Left lung (tissue), 10 donors: ENCODE measurements around the gene WWC2. TPM values are rescaled to one million over a fixed set of nuclear protein-coding genes. Genes with fewer than 3 reads are reported as not detected.

ENCODE experiments used
- ATAC-seq: fragments of 200-7000 bp; cut with Tn5 transposase; one replicate; pipeline ENCODE4 v1.9.1; 2020; ENCODE audit warnings: moderate library complexity
- DNase-seq, 4 donors: peaks; one replicate each; pipeline ENCODE4 v3.0.0-alpha.2; 2013 to 2020
- H3K27ac ChIP-seq, 2 donors: fragments of 200-600 bp; sonication (generic) in 1 of 2; one replicate each; pipeline versions ENCODE4 v1.5.0 to v1.8.0; 2020 to 2021
- H3K27me3 ChIP-seq, 2 donors: fragments of 200-600 bp; sonication (generic) in 1 of 2; one replicate each; pipeline versions ENCODE4 v1.5.0 to v1.8.0; 2020 to 2021
- H3K36me3 ChIP-seq, 2 donors: fragments of 200-600 bp; sonication (generic) in 1 of 2; one replicate each; pipeline versions ENCODE4 v1.5.0 to v1.8.0; 2020 to 2021
- H3K4me1 ChIP-seq, 2 donors: fragments of 200-600 bp; one replicate each; pipeline ENCODE4 v1.8.0; 2021
- H3K4me3 ChIP-seq, 2 donors: fragments of 200-600 bp; sonication (generic) in 1 of 2; one replicate each; pipeline versions ENCODE4 v1.5.0 to v1.8.0; 2020 to 2021; ENCODE audit warnings: mild to moderate bottlenecking in 1 of 2
- H3K9me3 ChIP-seq, 2 donors: fragments of 200-600 bp; sonication (generic) in 1 of 2; one replicate each; pipeline versions ENCODE4 v1.5.0 to v1.8.0; 2020 to 2021
- intact Hi-C, 2 donors: fragments of 100-400 bp; cut with DNase I; formaldehyde crosslinking; loops; one replicate each; pipeline versions ENCODE4 v1.11.2 to v1.14.2; 2022
- polyA plus RNA-seq, 6 donors: library from polyadenylated mRNA; unstranded; fragments of 120-200 nt; gene quantifications; one replicate each; pipeline ENCODE4 v1.2.1, GENCODE V29; 2013; ENCODE audit not compliant: insufficient read length in 6 of 6
- total RNA-seq, 2 donors: library from RNA; stranded (reverse); fragmentation: NEBNext Ultra II Directional; extraction: Animal tissue kit (Norgen Biotek cat#: 25700); gene quantifications; one replicate each; pipeline ENCODE4 v1.2.1, GENCODE V29; 2021
- TF ChIP-seq, protein P1 (sequence below), 2 donors: fragments of 200-600 bp; sonication (generic) in 1 of 2; IDR thresholded peaks; one replicate each; pipeline versions ENCODE4 v1.5.0 to v1.8.0; 2021; ENCODE audit warnings: antibody characterized with exemption in 2 of 2
- donor health status: DM: no; HTN: yes; CAD: no.
- donor health status: DM: no; HTN: no; CAD: no.

The WWC2 gene
- total and polyA plus RNA-seq, 8 donors = 39.6 to 96.9 (median 52.3) TPM

DNA sequence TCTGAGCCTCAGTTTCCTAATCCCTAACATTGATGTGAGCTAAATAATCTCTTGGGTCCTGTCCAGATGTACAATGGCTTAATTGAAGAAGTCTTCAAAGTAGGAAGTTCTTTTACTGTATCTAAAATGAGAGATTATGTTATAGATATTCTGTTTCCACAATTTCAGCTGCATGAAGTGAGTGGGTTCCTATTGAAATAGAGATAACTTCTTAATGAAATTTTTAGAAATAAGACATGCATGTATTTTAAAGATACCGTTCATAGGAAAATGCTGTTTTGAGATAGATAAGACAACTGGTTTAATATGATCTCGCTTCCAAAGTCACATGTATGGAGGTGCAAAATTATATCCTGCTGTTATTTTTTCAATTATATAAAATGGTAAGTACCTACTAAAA, 149.1 kb downstream of the WWC2 start:
- Histone ChIP-seq H3K9me3 (no peaks in the 10 kb centered on the region), H3K27me3 (no peaks in the 10 kb centered on the region), H3K36me3 (peaks cover 0 to 8% of the 10 kb centered on the region in 2 donors), H3K4me3 (no peak overlapping the region), H3K4me1 (no peaks in the 10 kb centered on the region), H3K27ac (no peak overlapping the region)
- ATAC-seq = no peak
- no peak for DNase-seq
- intact Hi-C loops = no loop called here
- TF ChIP-seq, protein P1, sequence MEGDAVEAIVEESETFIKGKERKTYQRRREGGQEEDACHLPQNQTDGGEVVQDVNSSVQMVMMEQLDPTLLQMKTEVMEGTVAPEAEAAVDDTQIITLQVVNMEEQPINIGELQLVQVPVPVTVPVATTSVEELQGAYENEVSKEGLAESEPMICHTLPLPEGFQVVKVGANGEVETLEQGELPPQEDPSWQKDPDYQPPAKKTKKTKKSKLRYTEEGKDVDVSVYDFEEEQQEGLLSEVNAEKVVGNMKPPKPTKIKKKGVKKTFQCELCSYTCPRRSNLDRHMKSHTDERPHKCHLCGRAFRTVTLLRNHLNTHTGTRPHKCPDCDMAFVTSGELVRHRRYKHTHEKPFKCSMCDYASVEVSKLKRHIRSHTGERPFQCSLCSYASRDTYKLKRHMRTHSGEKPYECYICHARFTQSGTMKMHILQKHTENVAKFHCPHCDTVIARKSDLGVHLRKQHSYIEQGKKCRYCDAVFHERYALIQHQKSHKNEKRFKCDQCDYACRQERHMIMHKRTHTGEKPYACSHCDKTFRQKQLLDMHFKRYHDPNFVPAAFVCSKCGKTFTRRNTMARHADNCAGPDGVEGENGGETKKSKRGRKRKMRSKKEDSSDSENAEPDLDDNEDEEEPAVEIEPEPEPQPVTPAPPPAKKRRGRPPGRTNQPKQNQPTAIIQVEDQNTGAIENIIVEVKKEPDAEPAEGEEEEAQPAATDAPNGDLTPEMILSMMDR (IDR thresholded peaks at IDR 0.05) = no peak

DNA sequence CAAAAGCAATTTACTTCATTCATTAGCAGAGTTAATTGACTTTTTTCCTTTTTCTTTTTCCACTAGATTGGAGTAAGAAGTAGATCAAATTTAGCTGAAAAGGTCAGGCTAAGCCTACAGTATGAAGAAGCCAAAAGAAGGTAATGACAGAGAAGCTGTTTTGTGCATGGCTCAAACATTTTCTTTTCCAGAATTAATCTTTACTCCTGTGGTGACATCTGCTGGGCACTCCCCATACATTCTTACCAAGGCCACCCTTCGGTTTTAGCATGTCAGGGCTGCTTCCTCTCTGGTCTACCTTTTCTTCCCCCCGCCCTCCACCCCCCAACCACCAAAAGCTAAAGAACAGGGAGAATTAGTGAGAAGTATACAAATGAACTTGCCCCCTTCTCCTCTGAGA, 150.8 kb downstream of the WWC2 start:
- no peaks in the 10 kb centered on the region for H3K27me3 ChIP-seq
- TF ChIP-seq, protein P1 (IDR thresholded peaks at IDR 0.05) = no peak
- intact Hi-C loops = loop anchor here in 1 of 2 donors (10.0 kb wide), 2 partner anchors 185 to 315 kb away; no protein-coding TSS in a partner anchor
- peak; percentile 80 for ATAC-seq
- H3K9me3 ChIP-seq = no peaks in the 10 kb centered on the region
- H3K4me3 ChIP-seq = no peak overlapping the region
- H3K4me1 ChIP-seq = no peaks in the 10 kb centered on the region
- H3K27ac ChIP-seq = no peak overlapping the region
- peak in 1 of 4 donors; percentile 40 for DNase-seq
- peaks cover 0 to 14% of the 10 kb centered on the region in 2 donors for H3K36me3 ChIP-seq

DNA sequence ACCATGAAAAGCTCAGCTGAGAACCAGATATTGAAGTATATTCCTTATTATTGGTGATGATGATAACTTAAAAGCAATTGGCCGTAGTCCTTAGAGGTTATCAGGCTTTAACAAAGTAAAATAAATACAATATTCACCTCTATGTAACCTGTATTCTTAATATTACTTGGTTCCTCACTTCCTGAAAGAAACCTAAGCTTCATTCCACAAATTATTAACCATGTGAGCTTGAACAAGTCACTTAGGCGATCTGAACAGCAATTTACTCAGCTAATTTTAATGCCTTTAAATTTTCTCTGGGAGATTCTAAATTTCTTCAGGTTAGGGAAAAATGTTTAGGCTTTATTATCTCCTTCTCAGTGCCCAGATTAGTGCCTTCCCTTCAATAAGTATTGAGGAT, 151.8 kb downstream of the WWC2 start:
- peaks cover 0 to 8% of the 10 kb centered on the region in 2 donors for H3K36me3 ChIP-seq
- H3K9me3 ChIP-seq = no peaks in the 10 kb centered on the region
- H3K27me3 ChIP-seq = no peaks in the 10 kb centered on the region
- H3K27ac ChIP-seq = no peak overlapping the region
- H3K4me3 ChIP-seq = no peak overlapping the region
- DNase-seq (no peak), ATAC-seq (no peak)
- TF ChIP-seq, protein P1 (IDR thresholded peaks at IDR 0.05) = no peak
- intact Hi-C loops = loop anchor here in 1 of 2 donors (10.0 kb wide), 2 partner anchors 186 to 316 kb away; no protein-coding TSS in a partner anchor
- no peaks in the 10 kb centered on the region for H3K4me1 ChIP-seq

DNA sequence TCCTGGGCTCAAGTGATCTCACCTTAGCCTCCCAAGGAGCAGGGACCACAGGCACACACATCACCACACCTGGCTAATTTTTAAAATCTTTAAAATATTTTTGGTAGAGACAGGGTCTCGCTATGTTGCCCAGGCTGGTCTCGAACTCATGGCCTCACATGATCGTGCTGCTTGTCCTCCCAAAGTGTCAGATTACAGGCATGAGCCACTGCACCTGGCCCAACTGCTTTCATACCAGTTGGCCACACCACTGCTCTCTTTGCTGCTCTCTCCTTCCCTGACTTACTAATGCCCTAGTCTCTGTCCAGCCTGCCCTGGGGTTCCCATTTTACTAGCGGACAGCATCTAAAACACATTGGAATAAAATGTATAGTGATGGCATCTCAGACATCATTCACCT, 153.9 kb downstream of the WWC2 start:
- Histone ChIP-seq H3K4me3 (no peak overlapping the region), H3K27ac (no peak overlapping the region)

DNA sequence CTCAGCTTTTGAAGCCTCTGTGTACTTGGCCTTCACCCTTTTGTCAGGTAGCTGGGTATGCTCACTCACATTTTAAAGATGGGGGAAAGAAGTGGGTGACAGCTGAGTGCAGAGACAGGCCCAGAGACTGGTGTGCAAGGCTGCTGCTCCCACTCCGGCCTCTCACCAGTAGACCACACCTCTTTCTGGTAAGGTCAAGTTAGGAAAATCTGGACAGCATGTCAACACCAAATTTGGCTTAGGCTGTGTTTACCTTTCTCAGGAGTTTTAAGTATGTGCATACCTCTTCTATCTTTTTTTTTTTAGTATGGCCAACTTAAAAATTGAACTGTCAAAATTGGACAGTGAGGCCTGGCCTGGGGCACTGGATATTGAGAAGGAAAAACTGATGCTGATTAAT, 154.4 kb downstream of the WWC2 start:
- intact Hi-C loops = loop anchor here in 1 of 2 donors (10.0 kb wide), 2 partner anchors 189 to 319 kb away; no protein-coding TSS in a partner anchor
- Histone ChIP-seq H3K36me3 (peaks cover 0 to 6% of the 10 kb centered on the region in 2 donors), H3K27ac (no peak overlapping the region), H3K4me3 (no peak overlapping the region), H3K9me3 (no peaks in the 10 kb centered on the region), H3K27me3 (no peaks in the 10 kb centered on the region), H3K4me1 (no peaks in the 10 kb centered on the region)
- ATAC-seq (peak; percentile 74), DNase-seq (no peak)
- TF ChIP-seq, protein P1 (IDR thresholded peaks at IDR 0.05) = no peak

More for the DNA sequence above, 153.9 kb downstream of the WWC2 start:
- H3K9me3 ChIP-seq = no peaks in the 10 kb centered on the region
- DNase-seq (no peak), ATAC-seq (peak; percentile 11)
- no peaks in the 10 kb centered on the region for H3K4me1 ChIP-seq
- peaks cover 0 to 6% of the 10 kb centered on the region in 2 donors for H3K36me3 ChIP-seq
- no peaks in the 10 kb centered on the region for H3K27me3 ChIP-seq
- TF ChIP-seq, protein P1 (IDR thresholded peaks at IDR 0.05) = no peak
- intact Hi-C loops = loop anchor here in 1 of 2 donors (10.0 kb wide), 2 partner anchors 188 to 318 kb away; no protein-coding TSS in a partner anchor
